K562 (cell line): ENCODE data around the gene NOL11. TPM values are rescaled to one million over a fixed set of nuclear protein-coding genes. Genes with fewer than 3 reads are reported as not detected.
A peak's percentile ranks its signal among the peaks of the same experiment; 100 is the strongest.

Source experiments
- ATAC-seq: fragments of 200-7000 bp; cut with Tn5 transposase; 3 replicates; pipeline ENCODE4 v1.9.1; 2020; ENCODE audit warnings: moderate library complexity
- BruUV-seq: library from RNA; stranded (reverse); fragments of 400-500 nt; replicated peaks from 2 replicates; lab custom pipeline; 2021; lab: Mats Ljungman, UMichigan
- CTCF ChIA-PET: fragments of 300-600 bp; formaldehyde crosslinking; extraction: SDS; loops from one replicate; lab custom pipeline; 2021; ENCODE audit warnings: low intra/inter-chr PET ratio; lab: Yijun Ruan, JAX
- POLR2A ChIA-PET: fragments of 300-600, 350-650 bp; sonication (Branson Sonifier 250); formaldehyde crosslinking; extraction: SDS; loops from one replicate; lab custom pipeline; 2021; ENCODE audit warnings: antibody characterized with exemption, inconsistent platforms; lab: Yijun Ruan, JAX
- DNase-seq, 4 experiments: peaks; one replicate each; pipeline versions ENCODE4 v3.0.0 to v3.0.0-alpha.2; 2011 to 2018; ENCODE audit warnings: low spot score in 3 of 4, mixed read lengths in 3 of 4; ENCODE audit errors: extremely low read depth in 1 of 4
- FAIRE-seq: peaks from 2 replicates; lab custom pipeline; 2011; peaks lifted over from hg19 to GRCh38; lab: Jason Lieb, UNC
- H2AFZ ChIP-seq: 2 replicates; pipeline ENCODE4 v1.6.0; 2011; ENCODE audit warnings: low read depth, low read length, control low read depth, inconsistent platforms
- H3K27ac ChIP-seq: fragments of 200-600 bp; 3 replicates; pipeline ENCODE4 v1.8.0; 2011; ENCODE audit warnings: low read depth, mild to moderate bottlenecking, control low read depth, inconsistent platforms, low read length, moderate library complexity, mixed read lengths; ENCODE audit errors: extremely low read depth
- H3K27me3 ChIP-seq, 2 experiments: fragments of 300-600 bp in 1 of 2; 2 replicates in 1 of 2; 3 replicates in 1 of 2; pipeline versions ENCODE4 v1.6.0 to v1.8.0; 2011; ENCODE audit warnings: inconsistent platforms in 2 of 2, low read length in 2 of 2, mild to moderate bottlenecking in 1 of 2, mixed read lengths in 1 of 2, moderate library complexity in 1 of 2; ENCODE audit not compliant: control insufficient read depth in 2 of 2, insufficient read depth in 2 of 2
- H3K36me3 ChIP-seq: fragments of 300-600 bp; 3 replicates; pipeline ENCODE4 v1.8.0; 2011; ENCODE audit warnings: mild to moderate bottlenecking, low read length, inconsistent platforms; ENCODE audit not compliant: control insufficient read depth, insufficient read depth
- H3K4me1 ChIP-seq, 2 experiments: fragments of 200-600 bp in 1 of 2; replicated peaks in 1 of 2; 2 replicates in 1 of 2; 3 replicates in 1 of 2; pipeline versions ENCODE4 v1.5.1 to v1.8.0; 2011; ENCODE audit warnings: inconsistent platforms in 2 of 2, low read length in 2 of 2, mild to moderate bottlenecking in 1 of 2, mixed read lengths in 1 of 2, moderate library complexity in 1 of 2; ENCODE audit not compliant: control insufficient read depth in 2 of 2, insufficient read depth in 2 of 2
- H3K4me2 ChIP-seq: 2 replicates; pipeline ENCODE4 v1.6.1; 2011; ENCODE audit warnings: low read length, control low read depth, inconsistent platforms, mixed read lengths; ENCODE audit not compliant: insufficient read depth
- H3K4me3 ChIP-seq: fragments of 200-600 bp; sonication (generic), shearing (Covaris generic); 2 replicates; pipeline ENCODE4 v1.5.1; 2016; ENCODE audit warnings: control low read depth, inconsistent platforms
- H3K79me2 ChIP-seq: fragments of 200-600 bp; 3 replicates; pipeline ENCODE4 v1.8.0; 2011; ENCODE audit warnings: low read length, inconsistent platforms; ENCODE audit not compliant: control insufficient read depth, insufficient read depth
- H3K9ac ChIP-seq, 2 experiments: 2 replicates each; pipeline versions ENCODE4 v1.6.0 to v1.6.1; 2011; ENCODE audit warnings: low read depth in 2 of 2, low read length in 2 of 2, control low read depth in 1 of 2, inconsistent platforms in 1 of 2, mild to moderate bottlenecking in 1 of 2, mixed read lengths in 1 of 2; ENCODE audit not compliant: insufficient read depth in 1 of 2
- H3K9me1 ChIP-seq: one replicate; pipeline ENCODE4 v1.6.0; 2011; ENCODE audit warnings: inconsistent platforms, mild to moderate bottlenecking, low read length, moderate library complexity; ENCODE audit not compliant: control insufficient read depth, insufficient read depth
- H3K9me3 ChIP-seq: replicated peaks from 2 replicates; pipeline ENCODE4 v1.5.1; 2011; ENCODE audit warnings: low read depth, low read length, inconsistent platforms; ENCODE audit not compliant: control insufficient read depth, insufficient read depth
- H4K20me1 ChIP-seq: replicated peaks from 2 replicates; pipeline ENCODE4 v1.6.1; 2011; ENCODE audit warnings: low read length, inconsistent platforms, mixed read lengths; ENCODE audit not compliant: control insufficient read depth, insufficient read depth
- MEF2A ChIP-seq: IDR thresholded peaks from 2 replicates; pipeline ENCODE4 v1.6.1; 2011; ENCODE audit warnings: low read depth, mild to moderate bottlenecking, low read length, moderate library complexity; ENCODE audit not compliant: control insufficient read depth
- SRF ChIP-seq, 2 experiments: fragments of 250-450, 450-650 bp in 1 of 2; sonication (Bioruptor Pico) in 1 of 2; sonication (generic) in 1 of 2; formaldehyde crosslinking; IDR thresholded peaks; 2 replicates each; pipeline versions ENCODE4 v1.5.0 to v1.5.1; 2020 to 2022; ENCODE audit warnings: mild to moderate bottlenecking in 1 of 2, missing genetic modification reagents in 1 of 2
- WGBS: fragments of 100-300 bp; shearing (Covaris generic); methylation state at CpG from one replicate; pipeline ENCODE4 v1.1.6; 2016; ENCODE audit warnings: low coverage, mixed read lengths; ENCODE audit not compliant: insufficient coverage; ENCODE audit errors: missing lambda C conversion rate; 5-methylcytosine and 5-hydroxymethylcytosine counted together
- in situ Hi-C: fragments of 300-500 bp; cut with MboI; formaldehyde crosslinking; loops from 4 replicates; pipeline ENCODE4 v1.15.0; 2018; ENCODE audit warnings: inconsistent platforms, mixed read lengths
- intact Hi-C: fragments of 100-400 bp; cut with micrococcal nuclease; formaldehyde crosslinking; loops from 2 replicates; pipeline ENCODE4 v1.14.2; 2022
- polyA plus RNA-seq, 8 experiments: library from polyadenylated mRNA; depleted of rRNA in 4 of 8; stranded (reverse) in 5 of 8; unstranded in 3 of 8; fragments of >200 nt; fragmentation: Nextera tagmentation in 2 of 8; fragmentation: Illumina TruSeq in 1 of 8; extraction: Ambion mirVana in 2 of 8; extraction: Trizol in 1 of 8; gene quantifications; 2 replicates each; pipeline versions ENCODE4 v1.2.1 to v1.2.3, GENCODE V29; 2011 to 2014; ENCODE audit warnings: inconsistent platforms in 1 of 8, missing spikeins in 1 of 8
- total RNA-seq, 7 experiments: library from RNA; depleted of rRNA in 6 of 7; stranded (reverse); fragments of >200 nt in 6 of 7; fragmentation: Illumina TruSeq in 2 of 7; extraction: Trizol in 2 of 7; gene quantifications; 2 replicates each; pipeline versions ENCODE4 v1.2.1 to v1.2.3, GENCODE V29; 2011 to 2021; ENCODE audit warnings: low replicate concordance in 1 of 7
- TF ChIP-seq, protein P1 (sequence below), 3 experiments: fragments of 200-800 bp in 1 of 3; fragments of 250-450 bp in 1 of 3; fragments of 450-650 bp in 1 of 3; sonication (Bioruptor Pico) in 1 of 3; sonication (Bioruptor generic) in 1 of 3; formaldehyde crosslinking in 1 of 3; IDR thresholded peaks; 2 replicates each; pipeline versions ENCODE4 v1.6.1 to v1.8.0; 2016 to 2022; ENCODE audit warnings: mild to moderate bottlenecking in 2 of 3, missing genetic modification characterization in 2 of 3, missing compliant biosample characterization in 1 of 3, moderate library complexity in 1 of 3
- TF ChIP-seq, protein P2 (sequence below): sonication (generic); formaldehyde crosslinking; IDR thresholded peaks from 2 replicates; pipeline ENCODE4 v1.8.1; 2023; ENCODE audit warnings: mild to moderate bottlenecking, missing genetic modification reagents

Gene NOL11
- total and polyA plus RNA-seq, 9 of the 15 experiments (the other 6 are each of a cell fraction or from before 2014, with no cell fraction given), result 61.1 to 175 (median 121) TPM

DNA sequence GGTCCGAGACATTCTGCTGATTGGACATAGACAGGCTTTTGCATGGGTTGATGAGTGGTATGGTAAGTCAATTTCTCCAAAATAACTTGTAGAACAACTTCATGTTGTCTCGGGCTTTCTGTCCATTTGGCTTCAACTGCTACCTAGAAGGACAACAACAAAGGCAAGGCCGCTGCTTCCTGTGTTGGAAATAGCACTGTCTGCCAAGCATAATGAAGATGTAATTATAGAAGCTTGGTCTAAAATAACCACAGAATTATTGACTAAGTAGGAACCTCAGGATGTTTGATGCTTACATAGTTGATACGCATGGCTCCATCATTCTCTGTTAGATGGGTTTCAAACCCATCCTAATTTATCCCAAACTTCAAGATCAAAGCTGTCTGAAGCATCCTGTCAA is 42.3 kb upstream of the NOL11 start (continued):
- TF ChIP-seq, protein P1, sequence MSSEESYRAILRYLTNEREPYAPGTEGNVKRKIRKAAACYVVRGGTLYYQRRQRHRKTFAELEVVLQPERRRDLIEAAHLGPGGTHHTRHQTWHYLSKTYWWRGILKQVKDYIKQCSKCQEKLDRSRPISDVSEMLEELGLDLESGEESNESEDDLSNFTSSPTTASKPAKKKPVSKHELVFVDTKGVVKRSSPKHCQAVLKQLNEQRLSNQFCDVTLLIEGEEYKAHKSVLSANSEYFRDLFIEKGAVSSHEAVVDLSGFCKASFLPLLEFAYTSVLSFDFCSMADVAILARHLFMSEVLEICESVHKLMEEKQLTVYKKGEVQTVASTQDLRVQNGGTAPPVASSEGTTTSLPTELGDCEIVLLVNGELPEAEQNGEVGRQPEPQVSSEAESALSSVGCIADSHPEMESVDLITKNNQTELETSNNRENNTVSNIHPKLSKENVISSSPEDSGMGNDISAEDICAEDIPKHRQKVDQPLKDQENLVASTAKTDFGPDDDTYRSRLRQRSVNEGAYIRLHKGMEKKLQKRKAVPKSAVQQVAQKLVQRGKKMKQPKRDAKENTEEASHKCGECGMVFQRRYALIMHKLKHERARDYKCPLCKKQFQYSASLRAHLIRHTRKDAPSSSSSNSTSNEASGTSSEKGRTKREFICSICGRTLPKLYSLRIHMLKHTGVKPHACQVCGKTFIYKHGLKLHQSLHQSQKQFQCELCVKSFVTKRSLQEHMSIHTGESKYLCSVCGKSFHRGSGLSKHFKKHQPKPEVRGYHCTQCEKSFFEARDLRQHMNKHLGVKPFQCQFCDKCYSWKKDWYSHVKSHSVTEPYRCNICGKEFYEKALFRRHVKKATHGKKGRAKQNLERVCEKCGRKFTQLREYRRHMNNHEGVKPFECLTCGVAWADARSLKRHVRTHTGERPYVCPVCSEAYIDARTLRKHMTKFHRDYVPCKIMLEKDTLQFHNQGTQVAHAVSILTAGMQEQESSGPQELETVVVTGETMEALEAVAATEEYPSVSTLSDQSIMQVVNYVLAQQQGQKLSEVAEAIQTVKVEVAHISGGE (CRISPR knock-in tag; IDR thresholded peaks at IDR 0.05), result no peak
- no peak for TF ChIP-seq SRF (CRISPR knock-in tag; IDR thresholded peaks at IDR 0.05)

DNA sequence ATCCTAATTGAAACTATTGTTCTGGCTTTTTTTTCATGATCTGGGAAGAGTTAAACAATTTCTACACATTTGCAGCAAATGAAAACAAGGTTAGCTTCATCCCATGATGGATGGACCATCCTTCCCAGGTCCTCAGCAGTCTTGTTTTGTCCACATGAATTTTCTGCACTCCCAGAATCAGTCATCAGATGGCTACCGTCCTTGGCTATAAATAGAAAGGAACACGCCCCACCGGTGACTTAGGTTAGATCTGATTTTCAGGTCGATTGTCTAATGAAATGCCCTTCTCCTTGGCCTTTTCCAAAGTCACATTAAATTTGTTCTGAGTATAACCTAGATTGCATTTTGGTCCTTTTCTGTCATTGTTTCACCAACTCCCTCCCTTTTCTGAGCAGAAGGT is 41.4 kb upstream of the NOL11 start:
- ATAC-seq, result no peak
- H3K4me3 ChIP-seq, result no peak overlapping the region
- no peak for DNase-seq
- H3K9me3 ChIP-seq, result no peaks in the 10 kb centered on the region
- H3K9me1 ChIP-seq, result no peaks in the 10 kb centered on the region
- no peaks in the 10 kb centered on the region for H3K79me2 ChIP-seq
- peaks cover 34 to 41% of the 10 kb centered on the region in 2 experiments for H3K27me3 ChIP-seq
- BruUV-seq, result no TSS peak
- H3K27ac ChIP-seq, result no peak overlapping the region
- H3K36me3 ChIP-seq, result no peaks in the 10 kb centered on the region
- FAIRE-seq, result no peak
- H3K4me1 ChIP-seq, result peaks cover 0 to 4% of the 10 kb centered on the region in 2 experiments; a peak in 1 of 5 replicates
- WGBS, result 4% methylated on average over 4 of the region's 4 CpGs
- ChIA-PET CTCF (interaction anchor here (0.6 kb wide), 1 partner anchor 13 kb away, joined by 3 read pairs; no protein-coding TSS in a partner anchor), POLR2A (no interaction called here)
- 0 out of 2 replicates have a peak, but pooled peaks cover 5% of the 10 kb centered on the region for H4K20me1 ChIP-seq
- H2AFZ ChIP-seq, result no peak overlapping the region
- peak; percentile 62; the same call in 1 of the 2 replicates for TF ChIP-seq MEF2A
- TF ChIP-seq, protein P2, sequence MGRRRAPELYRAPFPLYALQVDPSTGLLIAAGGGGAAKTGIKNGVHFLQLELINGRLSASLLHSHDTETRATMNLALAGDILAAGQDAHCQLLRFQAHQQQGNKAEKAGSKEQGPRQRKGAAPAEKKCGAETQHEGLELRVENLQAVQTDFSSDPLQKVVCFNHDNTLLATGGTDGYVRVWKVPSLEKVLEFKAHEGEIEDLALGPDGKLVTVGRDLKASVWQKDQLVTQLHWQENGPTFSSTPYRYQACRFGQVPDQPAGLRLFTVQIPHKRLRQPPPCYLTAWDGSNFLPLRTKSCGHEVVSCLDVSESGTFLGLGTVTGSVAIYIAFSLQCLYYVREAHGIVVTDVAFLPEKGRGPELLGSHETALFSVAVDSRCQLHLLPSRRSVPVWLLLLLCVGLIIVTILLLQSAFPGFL (CRISPR knock-in tag), result no peak
- H3K9ac ChIP-seq, result no peak overlapping the region
- in situ Hi-C loops, result loop anchor here (25.0 kb wide), 1 partner anchor 289 kb away; the partner anchor contains the start of gene PITPNC1
- H3K4me2 ChIP-seq, result no peak overlapping the region
- intact Hi-C loops, result no loop called here
